HCT116 (cell line): Measurements from ENCODE around the gene DIP2C.

Experiments used
- EGR1 ChIP-seq: IDR thresholded peaks from 2 replicates; pipeline ENCODE4 v1.6.1; 2012; ENCODE audit warnings: low read depth
- ELF1 ChIP-seq: IDR thresholded peaks from 2 replicates; pipeline ENCODE4 v1.6.1; 2012; ENCODE audit warnings: low read depth, borderline replicate concordance
- EZH2 ChIP-seq: fragments of 200-600 bp; sonication (generic); IDR thresholded peaks from 2 replicates; pipeline ENCODE4 v1.6.1; 2017; ENCODE audit warnings: antibody characterized with exemption, mixed run types
- EZH2phosphoT487 ChIP-seq: fragments of 200-600 bp; IDR thresholded peaks from 2 replicates; pipeline ENCODE4 v1.6.1; 2018; ENCODE audit warnings: antibody characterized with exemption, borderline replicate concordance
- JUND ChIP-seq: IDR thresholded peaks from 2 replicates; pipeline ENCODE4 v1.6.1; 2012
- POLR2A ChIP-seq: IDR thresholded peaks from 2 replicates; pipeline ENCODE4 v1.7.0; 2011; ENCODE audit warnings: borderline replicate concordance; ENCODE audit not compliant: insufficient read depth, insufficient read length; ENCODE audit errors: extremely low read depth
- POLR2AphosphoS5 ChIP-seq: IDR thresholded peaks from 2 replicates; pipeline ENCODE4 v1.6.1; 2011; ENCODE audit warnings: mild to moderate bottlenecking, low read depth, low read length, moderate library complexity
- SRF ChIP-seq: IDR thresholded peaks from 2 replicates; pipeline ENCODE4 v1.6.1; 2012; ENCODE audit warnings: low read depth
- ZFX ChIP-seq: fragments of 450-650 bp; IDR thresholded peaks from 2 replicates; pipeline ENCODE4 v1.6.1; 2017
- ZNF274 ChIP-seq: fragments of 200-500 bp; sonication (Bioruptor generic); IDR thresholded peaks from 2 replicates; pipeline ENCODE4 v1.6.1; 2014; ENCODE audit warnings: mild to moderate bottlenecking, low read depth, low read length, inconsistent platforms
- TF ChIP-seq, protein P1 (sequence below), 3 experiments: fragments of 200-600 bp in 1 of 3; sonication (generic) in 1 of 3; IDR thresholded peaks in 2 of 3; conservative IDR thresholded peaks in 1 of 3; 2 replicates each; pipeline ENCODE4 v1.5.1; 2012 to 2017; ENCODE audit warnings: low read depth in 2 of 3, low read length in 2 of 3, antibody characterized with exemption in 1 of 3, borderline replicate concordance in 1 of 3, control low read depth in 1 of 3, mild to moderate bottlenecking in 1 of 3, mixed read lengths in 1 of 3, mixed run types in 1 of 3, moderate library complexity in 1 of 3; ENCODE audit not compliant: insufficient read depth in 1 of 3
- TF ChIP-seq, protein P2 (sequence below): IDR thresholded peaks from 2 replicates; pipeline ENCODE4 v1.6.1; 2011; ENCODE audit warnings: mild to moderate bottlenecking, low read length, moderate library complexity; ENCODE audit not compliant: insufficient replicate concordance; ENCODE audit errors: extremely low read depth
- TF ChIP-seq, protein P3 (sequence below): IDR thresholded peaks from 2 replicates; pipeline ENCODE4 v1.6.1; 2012
- TF ChIP-seq, protein P4 (sequence below): IDR thresholded peaks from 2 replicates; pipeline ENCODE4 v1.6.1; 2012; ENCODE audit warnings: low read depth

DNA sequence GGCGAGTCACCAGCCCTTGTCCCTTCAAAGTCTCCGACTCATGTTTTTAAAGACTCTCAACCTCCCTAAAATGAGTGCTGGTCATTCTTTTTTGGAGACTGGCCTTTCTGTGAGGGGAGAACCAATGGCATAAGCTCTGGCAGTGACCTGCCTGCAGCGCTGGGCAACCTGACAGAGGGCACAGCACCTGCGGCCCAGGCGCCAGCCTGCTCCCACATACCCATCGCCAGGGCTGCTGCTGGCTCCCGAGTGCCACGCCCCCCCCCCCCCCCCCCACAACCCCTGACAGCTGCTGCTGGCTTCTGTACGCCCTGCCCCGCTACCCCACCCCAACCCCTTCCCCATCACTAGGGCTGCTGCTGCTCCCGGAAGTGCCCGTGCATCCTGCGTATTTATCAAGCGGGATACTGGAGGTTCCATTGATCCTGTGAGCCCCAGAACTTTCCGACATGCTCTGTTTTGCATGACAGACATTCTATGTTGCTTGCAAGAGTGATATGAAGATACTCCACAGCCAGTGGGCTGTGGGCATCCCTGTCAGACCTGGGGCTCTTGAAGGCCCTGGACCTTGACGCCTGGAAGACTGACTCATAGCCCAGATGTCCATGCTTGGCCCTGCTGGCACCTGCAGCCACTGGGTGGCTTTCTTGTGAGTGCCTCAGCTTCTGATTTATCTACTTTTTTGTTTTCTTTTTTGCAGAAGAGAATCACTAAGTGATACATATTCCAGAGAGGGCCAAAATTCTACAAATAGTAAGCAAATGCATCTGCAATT, 310.4 kb downstream of the DIP2C start:
- TF ChIP-seq, protein P1, sequence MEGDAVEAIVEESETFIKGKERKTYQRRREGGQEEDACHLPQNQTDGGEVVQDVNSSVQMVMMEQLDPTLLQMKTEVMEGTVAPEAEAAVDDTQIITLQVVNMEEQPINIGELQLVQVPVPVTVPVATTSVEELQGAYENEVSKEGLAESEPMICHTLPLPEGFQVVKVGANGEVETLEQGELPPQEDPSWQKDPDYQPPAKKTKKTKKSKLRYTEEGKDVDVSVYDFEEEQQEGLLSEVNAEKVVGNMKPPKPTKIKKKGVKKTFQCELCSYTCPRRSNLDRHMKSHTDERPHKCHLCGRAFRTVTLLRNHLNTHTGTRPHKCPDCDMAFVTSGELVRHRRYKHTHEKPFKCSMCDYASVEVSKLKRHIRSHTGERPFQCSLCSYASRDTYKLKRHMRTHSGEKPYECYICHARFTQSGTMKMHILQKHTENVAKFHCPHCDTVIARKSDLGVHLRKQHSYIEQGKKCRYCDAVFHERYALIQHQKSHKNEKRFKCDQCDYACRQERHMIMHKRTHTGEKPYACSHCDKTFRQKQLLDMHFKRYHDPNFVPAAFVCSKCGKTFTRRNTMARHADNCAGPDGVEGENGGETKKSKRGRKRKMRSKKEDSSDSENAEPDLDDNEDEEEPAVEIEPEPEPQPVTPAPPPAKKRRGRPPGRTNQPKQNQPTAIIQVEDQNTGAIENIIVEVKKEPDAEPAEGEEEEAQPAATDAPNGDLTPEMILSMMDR (IDR thresholded peaks at IDR 0.05 in 2 of 3, conservative IDR thresholded peaks at IDR 0.05 in 1 of 3; ENCODE audit: borderline replicate concordance in 1 of 3, insufficient read depth in 1 of 3, low read depth in 2 of 3, low read length in 2 of 3): no peak
- TF ChIP-seq POLR2A: no peak
- TF ChIP-seq, protein P2, sequence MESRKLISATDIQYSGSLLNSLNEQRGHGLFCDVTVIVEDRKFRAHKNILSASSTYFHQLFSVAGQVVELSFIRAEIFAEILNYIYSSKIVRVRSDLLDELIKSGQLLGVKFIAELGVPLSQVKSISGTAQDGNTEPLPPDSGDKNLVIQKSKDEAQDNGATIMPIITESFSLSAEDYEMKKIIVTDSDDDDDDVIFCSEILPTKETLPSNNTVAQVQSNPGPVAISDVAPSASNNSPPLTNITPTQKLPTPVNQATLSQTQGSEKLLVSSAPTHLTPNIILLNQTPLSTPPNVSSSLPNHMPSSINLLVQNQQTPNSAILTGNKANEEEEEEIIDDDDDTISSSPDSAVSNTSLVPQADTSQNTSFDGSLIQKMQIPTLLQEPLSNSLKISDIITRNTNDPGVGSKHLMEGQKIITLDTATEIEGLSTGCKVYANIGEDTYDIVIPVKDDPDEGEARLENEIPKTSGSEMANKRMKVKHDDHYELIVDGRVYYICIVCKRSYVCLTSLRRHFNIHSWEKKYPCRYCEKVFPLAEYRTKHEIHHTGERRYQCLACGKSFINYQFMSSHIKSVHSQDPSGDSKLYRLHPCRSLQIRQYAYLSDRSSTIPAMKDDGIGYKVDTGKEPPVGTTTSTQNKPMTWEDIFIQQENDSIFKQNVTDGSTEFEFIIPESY: no peak
- TF ChIP-seq ELF1: no peak
- TF ChIP-seq, protein P3, sequence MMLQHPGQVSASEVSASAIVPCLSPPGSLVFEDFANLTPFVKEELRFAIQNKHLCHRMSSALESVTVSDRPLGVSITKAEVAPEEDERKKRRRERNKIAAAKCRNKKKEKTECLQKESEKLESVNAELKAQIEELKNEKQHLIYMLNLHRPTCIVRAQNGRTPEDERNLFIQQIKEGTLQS: no peak
- no peak for TF ChIP-seq ZFX
- TF ChIP-seq EZH2: no peak
- no peak for TF ChIP-seq ZNF274
- TF ChIP-seq EGR1: no peak
- TF ChIP-seq, protein P4, sequence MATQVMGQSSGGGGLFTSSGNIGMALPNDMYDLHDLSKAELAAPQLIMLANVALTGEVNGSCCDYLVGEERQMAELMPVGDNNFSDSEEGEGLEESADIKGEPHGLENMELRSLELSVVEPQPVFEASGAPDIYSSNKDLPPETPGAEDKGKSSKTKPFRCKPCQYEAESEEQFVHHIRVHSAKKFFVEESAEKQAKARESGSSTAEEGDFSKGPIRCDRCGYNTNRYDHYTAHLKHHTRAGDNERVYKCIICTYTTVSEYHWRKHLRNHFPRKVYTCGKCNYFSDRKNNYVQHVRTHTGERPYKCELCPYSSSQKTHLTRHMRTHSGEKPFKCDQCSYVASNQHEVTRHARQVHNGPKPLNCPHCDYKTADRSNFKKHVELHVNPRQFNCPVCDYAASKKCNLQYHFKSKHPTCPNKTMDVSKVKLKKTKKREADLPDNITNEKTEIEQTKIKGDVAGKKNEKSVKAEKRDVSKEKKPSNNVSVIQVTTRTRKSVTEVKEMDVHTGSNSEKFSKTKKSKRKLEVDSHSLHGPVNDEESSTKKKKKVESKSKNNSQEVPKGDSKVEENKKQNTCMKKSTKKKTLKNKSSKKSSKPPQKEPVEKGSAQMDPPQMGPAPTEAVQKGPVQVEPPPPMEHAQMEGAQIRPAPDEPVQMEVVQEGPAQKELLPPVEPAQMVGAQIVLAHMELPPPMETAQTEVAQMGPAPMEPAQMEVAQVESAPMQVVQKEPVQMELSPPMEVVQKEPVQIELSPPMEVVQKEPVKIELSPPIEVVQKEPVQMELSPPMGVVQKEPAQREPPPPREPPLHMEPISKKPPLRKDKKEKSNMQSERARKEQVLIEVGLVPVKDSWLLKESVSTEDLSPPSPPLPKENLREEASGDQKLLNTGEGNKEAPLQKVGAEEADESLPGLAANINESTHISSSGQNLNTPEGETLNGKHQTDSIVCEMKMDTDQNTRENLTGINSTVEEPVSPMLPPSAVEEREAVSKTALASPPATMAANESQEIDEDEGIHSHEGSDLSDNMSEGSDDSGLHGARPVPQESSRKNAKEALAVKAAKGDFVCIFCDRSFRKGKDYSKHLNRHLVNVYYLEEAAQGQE: no peak
- no peak for TF ChIP-seq JUND
- no peak for TF ChIP-seq EZH2phosphoT487
- TF ChIP-seq SRF: no peak
- no peak for TF ChIP-seq POLR2AphosphoS5
